ENCODE data around the gene SPOCD1.

DNA sequence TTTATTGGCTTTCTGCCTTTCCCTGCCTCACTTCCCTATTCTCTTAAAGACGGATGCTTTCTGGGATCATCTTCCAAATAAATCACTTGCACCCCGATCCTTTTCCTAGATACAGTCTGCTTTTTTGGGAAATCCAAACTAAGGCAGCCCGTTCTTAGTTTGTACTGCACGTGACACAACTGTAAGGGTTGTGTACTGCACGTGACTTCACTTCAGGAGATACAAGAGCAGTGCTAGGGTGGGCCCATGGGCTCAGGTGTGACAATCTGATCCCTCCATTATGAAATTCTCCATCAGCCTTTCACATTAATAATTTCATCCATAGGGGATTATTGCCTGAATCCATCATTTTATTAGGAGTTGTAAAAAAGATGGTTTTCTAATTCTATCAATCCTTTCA is 33.8 kb upstream of the SPOCD1 start:
- no peak for TF ChIP-seq POLR2A (IDR thresholded peaks at IDR 0.05; ENCODE audit: extremely low read depth, insufficient read length)
- no peak for TF ChIP-seq CTCF (IDR thresholded peaks at IDR 0.05; ENCODE audit: low read depth, low read length)
